Stimulated activated effector memory CD8-positive, alpha-beta T cell treated with anti-CD3 and anti-CD28 coated beads, Interleukin-12 subunit alpha, Interleukin-12 subunit beta, amount 100 ng/mL, for 72 hours (primary cell): ENCODE results near the gene F8A1.
"Not testable (repeated sequence)": the region's sequence is repeated elsewhere in the genome, so short reads cannot be mapped to it uniquely, and the experiment has no call there.

Experiments used
- ATAC-seq: fragments of 150-1000 bp; cut with Tn5 transposase; 2 replicates; pipeline ENCODE4 v1.10.0; 2021
- DNase-seq, 2 donors: peaks; one replicate each; pipeline ENCODE4 v3.0.0; 2021 to 2022; ENCODE audit warnings: low spot score in 2 of 2
- H3K27ac Mint-ChIP-seq: one replicate; pipeline ENCODE4 v1.8.0; 2022; ENCODE audit warnings: mild to moderate bottlenecking, mixed read lengths
- H3K36me3 Mint-ChIP-seq: one replicate; pipeline ENCODE4 v1.8.0; 2022; ENCODE audit warnings: mild to moderate bottlenecking, mixed read lengths
- H3K4me1 Mint-ChIP-seq: one replicate; pipeline ENCODE4 v1.8.0; 2022; ENCODE audit warnings: mixed read lengths
- H3K4me3 Mint-ChIP-seq: one replicate; pipeline ENCODE4 v1.8.0; 2022; ENCODE audit warnings: mild to moderate bottlenecking, mixed read lengths
- H3K9me3 Mint-ChIP-seq: one replicate; pipeline ENCODE4 v1.8.0; 2022; ENCODE audit warnings: mixed read lengths

The F8A1 gene

DNA sequence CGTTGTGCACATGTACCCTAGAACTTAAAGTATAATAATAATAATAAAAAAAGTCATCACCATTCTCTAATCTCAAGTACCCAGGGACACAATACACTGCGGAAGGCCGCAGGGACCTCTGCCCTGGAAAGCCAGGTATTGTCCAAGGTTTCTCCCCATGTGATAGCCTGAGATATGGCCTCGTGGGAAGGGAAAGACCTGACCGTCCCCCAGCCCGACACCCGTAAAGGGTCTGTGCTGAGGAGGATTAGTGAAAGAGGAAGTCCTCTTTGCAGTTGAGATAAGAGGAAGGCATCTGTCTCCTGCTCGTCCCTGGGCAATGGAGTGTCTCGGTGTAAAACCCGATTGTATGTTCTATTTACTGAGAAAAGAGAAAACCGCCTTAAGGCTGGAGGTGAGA, 24.4 kb downstream of the F8A1 start:
- DNase-seq, H3K27ac Mint-ChIP-seq, H3K4me3 Mint-ChIP-seq, H3K4me1 Mint-ChIP-seq, ATAC-seq, H3K36me3 Mint-ChIP-seq, H3K9me3 Mint-ChIP-seq: not testable (repeated sequence)

DNA sequence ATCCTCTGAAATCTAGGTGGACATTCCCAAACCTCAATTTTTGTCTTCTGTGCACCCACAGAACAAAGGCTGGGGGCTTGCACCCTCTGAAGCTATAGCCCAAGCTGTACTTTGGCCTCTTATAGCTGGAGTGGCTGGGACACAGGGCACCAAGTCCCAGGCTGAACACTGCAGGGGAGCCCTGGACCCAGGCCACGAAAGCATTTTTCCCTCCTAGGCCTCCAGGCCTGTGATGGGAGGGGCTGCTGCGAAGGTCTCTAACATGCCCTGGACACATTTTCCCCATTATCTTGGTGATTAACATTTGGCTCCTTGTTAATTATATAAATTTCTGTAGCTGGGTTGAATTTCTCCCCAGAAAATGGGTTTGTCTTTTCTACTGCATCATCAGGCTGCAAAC, 27.9 kb downstream of the F8A1 start:
- Mint-ChIP-seq H3K36me3 (no peaks in the 10 kb centered on the region), H3K9me3 (no peaks in the 10 kb centered on the region), H3K4me1 (no peaks in the 10 kb centered on the region), H3K27ac (no peak overlapping the region), H3K4me3 (no peak overlapping the region)
- no peak for DNase-seq
- ATAC-seq: no peak

DNA sequence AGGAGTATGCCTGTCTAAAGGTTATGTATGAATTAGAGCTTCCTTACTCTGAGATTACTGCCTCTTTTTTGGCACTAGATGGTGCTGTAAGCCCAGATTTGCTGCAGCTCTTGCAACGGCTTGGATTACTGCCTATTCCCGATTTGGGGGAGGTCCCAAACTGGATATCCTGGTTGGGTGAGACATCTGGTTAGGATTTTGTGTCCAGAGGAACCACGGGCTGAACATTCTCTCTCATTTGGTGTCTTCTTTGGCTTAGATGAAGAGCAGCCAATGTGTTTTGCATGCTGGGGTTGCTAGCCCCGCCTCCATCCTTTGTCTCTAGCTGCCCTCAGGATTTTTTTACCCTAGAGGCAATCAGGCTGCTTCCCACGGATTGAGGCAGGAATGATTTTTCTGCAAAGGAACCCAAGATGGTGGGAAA, 31.9 kb downstream of the F8A1 start:
- Mint-ChIP-seq H3K4me1 (no peaks in the 10 kb centered on the region), H3K36me3 (no peaks in the 10 kb centered on the region), H3K9me3 (no peaks in the 10 kb centered on the region), H3K27ac (no peak overlapping the region), H3K4me3 (peak overlapping the region; percentile 30)
- ATAC-seq: no peak
- peak; percentile 5 to 57 for DNase-seq

DNA sequence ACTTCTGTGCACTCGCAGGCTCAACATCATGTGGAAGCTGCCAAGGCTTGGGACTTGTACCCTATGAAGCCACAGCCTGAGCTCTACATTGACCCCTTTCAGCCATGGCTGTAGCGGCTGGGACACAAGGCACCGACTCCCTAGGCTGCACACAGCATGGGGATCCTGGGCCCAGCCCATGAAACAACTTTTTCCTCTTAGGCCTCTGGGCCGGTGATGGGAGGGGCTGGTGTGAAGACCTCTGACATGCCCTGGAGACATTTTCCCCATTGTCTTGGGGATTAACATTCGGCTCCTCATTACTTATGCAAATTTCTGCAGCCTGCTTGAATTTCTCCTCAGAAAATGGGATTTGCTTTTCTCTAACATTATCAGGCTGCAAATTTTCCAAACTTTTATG, 38.6 kb downstream of the F8A1 start:
- not testable (repeated sequence) for H3K27ac Mint-ChIP-seq, H3K36me3 Mint-ChIP-seq, ATAC-seq, H3K9me3 Mint-ChIP-seq, H3K4me3 Mint-ChIP-seq, DNase-seq, H3K4me1 Mint-ChIP-seq
